OCI-LY7 (cell line): ENCODE measurements around the gene USF2. TPM values are rescaled to one million over a fixed set of nuclear protein-coding genes. Genes with fewer than 3 reads are reported as not detected.

ENCODE experiments used
- BruUV-seq: library from RNA; stranded (reverse); fragments of 400-500 nt; replicated peaks from 2 replicates; lab custom pipeline; 2021; lab: Mats Ljungman, UMichigan
- CTCF ChIA-PET: fragments of 300-600 bp; sonication (Branson Sonifier 250); formaldehyde crosslinking; loops from one replicate; lab custom pipeline; 2022; ENCODE audit warnings: antibody characterized with exemption; ENCODE audit not compliant: unreplicated experiment; lab: Charles Lee
- POLR2A ChIA-PET: fragments of 300-600 bp; sonication (Branson Sonifier 250); formaldehyde crosslinking; loops from one replicate; lab custom pipeline; 2022; ENCODE audit warnings: antibody characterized with exemption; lab: Charles Lee
- DNase-seq: peaks from one replicate; pipeline ENCODE4 v3.0.0-alpha.2; 2015; ENCODE audit warnings: low spot score
- H2AFZ ChIP-seq: fragments of 200-600 bp; sonication (generic), shearing (Covaris generic); 2 replicates; pipeline ENCODE4 v1.6.1; 2014; ENCODE audit warnings: mild to moderate bottlenecking, antibody characterized with exemption, low read length, moderate library complexity
- H3K27ac ChIP-seq: fragments of 200-600 bp; sonication (generic); 2 replicates; pipeline ENCODE4 v1.5.1; 2014; ENCODE audit warnings: mixed run types, low read depth, mild to moderate bottlenecking, moderate library complexity, low read length, inconsistent platforms; ENCODE audit not compliant: poor library complexity, severe bottlenecking
- H3K36me3 ChIP-seq: fragments of 200-600 bp; sonication (generic); 2 replicates; pipeline ENCODE4 v1.6.1; 2014; ENCODE audit warnings: mild to moderate bottlenecking, antibody characterized with exemption, low read length, moderate library complexity, mixed read lengths; ENCODE audit not compliant: insufficient read depth
- H3K4me1 ChIP-seq: fragments of 200-600 bp; sonication (generic); 2 replicates; pipeline ENCODE4 v1.5.1; 2014; ENCODE audit warnings: mild to moderate bottlenecking, low read length; ENCODE audit not compliant: insufficient read depth, poor library complexity, severe bottlenecking
- H3K4me2 ChIP-seq: fragments of 200-600 bp; sonication (generic); 2 replicates; pipeline ENCODE4 v1.6.1; 2014; ENCODE audit warnings: mild to moderate bottlenecking, low read length
- H3K4me3 ChIP-seq: fragments of 200-600 bp; sonication (generic); 2 replicates; pipeline ENCODE4 v1.5.1; 2014; ENCODE audit warnings: mild to moderate bottlenecking, low read depth, low read length; ENCODE audit not compliant: poor library complexity, severe bottlenecking
- H3K79me2 ChIP-seq: fragments of 200-600 bp; sonication (generic); 2 replicates; pipeline ENCODE4 v1.6.1; 2016; ENCODE audit warnings: low read depth, mild to moderate bottlenecking, low read length, moderate library complexity, mixed read lengths; ENCODE audit not compliant: insufficient read depth
- H3K9me2 ChIP-seq: fragments of 200-600 bp; sonication (generic); 2 replicates; pipeline ENCODE4 v1.6.1; 2016; ENCODE audit warnings: mild to moderate bottlenecking, low read length, mixed read lengths; ENCODE audit not compliant: insufficient read depth
- H3K9me3 ChIP-seq: fragments of 200-600 bp; sonication (generic); 2 replicates; pipeline ENCODE4 v1.6.1; 2014; ENCODE audit warnings: mild to moderate bottlenecking, mixed run types, low read length, mixed read lengths
- H4K20me1 ChIP-seq: fragments of 200-600 bp; sonication (generic); 2 replicates; pipeline ENCODE4 v1.6.1; 2014; ENCODE audit warnings: mild to moderate bottlenecking, antibody characterized with exemption, low read length, moderate library complexity, mixed read lengths; ENCODE audit not compliant: insufficient read depth
- EZH2phosphoT487 ChIP-seq: fragments of 200-600 bp; sonication (generic); IDR thresholded peaks from 2 replicates; pipeline ENCODE4 v1.6.1; 2018; ENCODE audit warnings: low read depth, borderline replicate concordance, mild to moderate bottlenecking, mixed run types, antibody characterized with exemption, low read length, moderate library complexity, mixed read lengths
- intact Hi-C: fragments of 100-400 bp; cut with micrococcal nuclease; formaldehyde crosslinking; loops from one replicate; pipeline ENCODE4 v1.10.0; 2022; ENCODE audit not compliant: unreplicated experiment
- total RNA-seq, 2 experiments: library from RNA; depleted of rRNA in 1 of 2; stranded (reverse); fragments of >200 nt in 1 of 2; shearing (Covaris generic) in 1 of 2; gene quantifications; 2 replicates each; pipeline ENCODE4 v1.2.3, GENCODE V29; 2014 to 2022
- TF ChIP-seq, protein P1 (sequence below): fragments of 200-600 bp; sonication (generic); conservative IDR thresholded peaks from 2 replicates; pipeline ENCODE4 v1.5.1; 2014; ENCODE audit warnings: mild to moderate bottlenecking, antibody characterized with exemption, low read length, moderate library complexity, mixed read lengths

USF2 gene
- total RNA-seq, 2 experiments from 2014 or later: 105 to 155 TPM

DNA sequence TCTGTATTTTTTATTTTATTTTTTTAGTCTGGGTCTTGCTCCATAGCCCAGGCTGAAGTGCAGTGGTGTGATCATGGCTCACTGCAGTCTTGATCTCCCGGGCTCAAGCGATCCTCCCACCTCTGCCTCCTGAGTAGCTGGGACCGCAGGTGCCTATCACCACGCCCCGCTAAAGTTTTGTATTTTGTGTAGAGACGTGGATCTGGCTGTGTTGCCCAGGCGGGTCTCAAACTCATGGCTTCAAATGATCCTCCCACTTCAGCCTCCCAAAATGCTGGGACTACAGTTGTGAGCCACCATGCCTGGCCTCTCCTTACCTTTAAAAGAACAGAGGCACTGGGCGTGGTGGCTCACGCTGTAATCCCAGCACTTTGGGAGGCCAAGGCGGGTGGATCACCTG lies 19.0 kb downstream of the USF2 start:
- H2AFZ ChIP-seq: no peak overlapping the region
- TF ChIP-seq EZH2phosphoT487: no peak
- TF ChIP-seq, protein P1, sequence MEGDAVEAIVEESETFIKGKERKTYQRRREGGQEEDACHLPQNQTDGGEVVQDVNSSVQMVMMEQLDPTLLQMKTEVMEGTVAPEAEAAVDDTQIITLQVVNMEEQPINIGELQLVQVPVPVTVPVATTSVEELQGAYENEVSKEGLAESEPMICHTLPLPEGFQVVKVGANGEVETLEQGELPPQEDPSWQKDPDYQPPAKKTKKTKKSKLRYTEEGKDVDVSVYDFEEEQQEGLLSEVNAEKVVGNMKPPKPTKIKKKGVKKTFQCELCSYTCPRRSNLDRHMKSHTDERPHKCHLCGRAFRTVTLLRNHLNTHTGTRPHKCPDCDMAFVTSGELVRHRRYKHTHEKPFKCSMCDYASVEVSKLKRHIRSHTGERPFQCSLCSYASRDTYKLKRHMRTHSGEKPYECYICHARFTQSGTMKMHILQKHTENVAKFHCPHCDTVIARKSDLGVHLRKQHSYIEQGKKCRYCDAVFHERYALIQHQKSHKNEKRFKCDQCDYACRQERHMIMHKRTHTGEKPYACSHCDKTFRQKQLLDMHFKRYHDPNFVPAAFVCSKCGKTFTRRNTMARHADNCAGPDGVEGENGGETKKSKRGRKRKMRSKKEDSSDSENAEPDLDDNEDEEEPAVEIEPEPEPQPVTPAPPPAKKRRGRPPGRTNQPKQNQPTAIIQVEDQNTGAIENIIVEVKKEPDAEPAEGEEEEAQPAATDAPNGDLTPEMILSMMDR: no peak
- no peaks in the 10 kb centered on the region for H3K36me3 ChIP-seq
- H3K9me3 ChIP-seq: no peaks in the 10 kb centered on the region
- no peaks in the 10 kb centered on the region for H4K20me1 ChIP-seq
- no peak overlapping the region for H3K4me3 ChIP-seq
- intact Hi-C loops: no loop called here
- POLR2A ChIA-PET: interaction anchor here (1.0 to 1.5 kb wide), 2 partner anchors 8 kb away, joined by 3 to 4 read pairs; no protein-coding TSS in a partner anchor
- no peak overlapping the region for H3K27ac ChIP-seq
- CTCF ChIA-PET: interaction anchor here (1.0 kb wide), 1 partner anchor 12 kb away, joined by 3 read pairs; no protein-coding TSS in a partner anchor
- no peaks in the 10 kb centered on the region for H3K79me2 ChIP-seq
- no TSS peak for BruUV-seq
- H3K4me1 ChIP-seq: peaks cover 20% of the 10 kb centered on the region
- no peak for DNase-seq
- no peaks in the 10 kb centered on the region for H3K9me2 ChIP-seq
- H3K4me2 ChIP-seq: no peak overlapping the region

DNA sequence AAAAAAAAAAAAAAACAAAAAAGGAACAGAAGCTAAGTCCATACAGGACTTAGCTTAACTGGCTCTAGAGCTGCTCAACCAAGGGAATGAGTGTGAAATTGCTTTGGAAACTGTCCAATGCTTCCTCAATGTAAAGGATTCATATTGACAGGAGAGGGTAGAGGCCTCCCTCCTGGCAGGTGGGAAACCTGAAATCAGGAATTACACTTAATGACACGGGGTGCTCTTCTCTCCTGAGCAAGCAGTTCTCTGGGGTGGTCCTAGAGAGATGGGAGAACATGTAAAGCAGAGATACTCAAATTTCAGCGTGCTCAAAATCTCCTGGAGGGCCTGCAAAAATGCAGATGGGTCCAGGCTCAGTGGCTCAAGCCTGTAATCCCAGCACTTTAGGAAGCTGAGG lies 19.6 kb downstream of the USF2 start:
- no TSS peak for BruUV-seq
- H3K4me1 ChIP-seq: peaks cover 26% of the 10 kb centered on the region
- intact Hi-C loops: no loop called here
- no peak for TF ChIP-seq EZH2phosphoT487
- TF ChIP-seq, protein P1: no peak
- no peak for DNase-seq
- CTCF ChIA-PET: interaction anchor here (0.9 kb wide), 1 partner anchor 11 kb away, joined by 3 read pairs; no protein-coding TSS in a partner anchor
- H3K4me2 ChIP-seq: no peak overlapping the region
- no peak overlapping the region for H2AFZ ChIP-seq
- H3K27ac ChIP-seq: no peak overlapping the region
- H3K9me3 ChIP-seq: no peaks in the 10 kb centered on the region
- H3K36me3 ChIP-seq: no peaks in the 10 kb centered on the region
- H3K4me3 ChIP-seq: no peak overlapping the region
- no peaks in the 10 kb centered on the region for H3K9me2 ChIP-seq
- H3K79me2 ChIP-seq: no peaks in the 10 kb centered on the region
- H4K20me1 ChIP-seq: no peaks in the 10 kb centered on the region
- POLR2A ChIA-PET: interaction anchor here (1.0 to 1.5 kb wide), 2 partner anchors 8 kb away, joined by 3 to 4 read pairs; no protein-coding TSS in a partner anchor

DNA sequence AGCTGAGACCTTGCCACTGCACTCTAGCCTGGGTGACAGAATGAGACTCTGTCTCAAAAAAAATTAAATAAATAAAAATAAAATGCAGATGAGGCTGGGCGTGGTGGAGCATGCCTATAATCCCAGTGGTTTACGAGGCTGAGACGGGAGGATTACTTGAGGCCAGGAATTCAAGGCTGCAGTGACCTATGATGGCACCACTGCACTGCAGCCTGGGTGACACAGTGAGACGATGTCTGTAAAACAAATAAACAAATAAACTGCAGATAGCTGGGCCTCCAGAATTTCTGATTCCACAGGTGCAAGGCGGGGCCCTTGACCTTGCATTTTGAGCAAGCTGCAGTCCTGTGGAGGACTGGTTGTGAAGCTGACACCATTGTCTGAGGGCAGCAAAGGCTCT lies 20.1 kb downstream of the USF2 start:
- Histone ChIP-seq H3K36me3 (no peaks in the 10 kb centered on the region), H2AFZ (no peak overlapping the region), H3K9me3 (no peaks in the 10 kb centered on the region), H3K4me1 (peaks cover 32% of the 10 kb centered on the region), H3K4me3 (no peak overlapping the region), H3K79me2 (no peaks in the 10 kb centered on the region), H3K9me2 (no peaks in the 10 kb centered on the region), H4K20me1 (no peaks in the 10 kb centered on the region), H3K27ac (no peak overlapping the region), H3K4me2 (no peak overlapping the region)
- ChIA-PET CTCF (interaction anchor here (0.9 kb wide), 1 partner anchor 12 kb away, joined by 3 read pairs; no protein-coding TSS in a partner anchor), POLR2A (interaction anchor here (0.7 to 1.5 kb wide), 3 partner anchors 9 to 36 kb away, joined by 3 to 4 read pairs (median 3); no protein-coding TSS in a partner anchor)
- intact Hi-C loops: no loop called here
- no peak for DNase-seq
- TF ChIP-seq EZH2phosphoT487: no peak
- TF ChIP-seq, protein P1: no peak
- BruUV-seq: no TSS peak
